Hindlimb muscle (tissue), 1 donor: ENCODE measurements around the gene IL12RB2. TPM values are rescaled to one million over a fixed set of nuclear protein-coding genes. Genes with fewer than 3 reads are reported as not detected.

Experiments used
- DNase-seq: peaks from one replicate; pipeline ENCODE4 v3.0.0-alpha.2; 2013
- polyA plus RNA-seq: library from polyadenylated mRNA; unstranded; fragments of 120-200 nt; gene quantifications from one replicate; pipeline ENCODE4 v1.2.1, GENCODE V29; 2013; ENCODE audit not compliant: insufficient read length

Gene IL12RB2
- 1.8 TPM for polyA plus RNA-seq

DNA sequence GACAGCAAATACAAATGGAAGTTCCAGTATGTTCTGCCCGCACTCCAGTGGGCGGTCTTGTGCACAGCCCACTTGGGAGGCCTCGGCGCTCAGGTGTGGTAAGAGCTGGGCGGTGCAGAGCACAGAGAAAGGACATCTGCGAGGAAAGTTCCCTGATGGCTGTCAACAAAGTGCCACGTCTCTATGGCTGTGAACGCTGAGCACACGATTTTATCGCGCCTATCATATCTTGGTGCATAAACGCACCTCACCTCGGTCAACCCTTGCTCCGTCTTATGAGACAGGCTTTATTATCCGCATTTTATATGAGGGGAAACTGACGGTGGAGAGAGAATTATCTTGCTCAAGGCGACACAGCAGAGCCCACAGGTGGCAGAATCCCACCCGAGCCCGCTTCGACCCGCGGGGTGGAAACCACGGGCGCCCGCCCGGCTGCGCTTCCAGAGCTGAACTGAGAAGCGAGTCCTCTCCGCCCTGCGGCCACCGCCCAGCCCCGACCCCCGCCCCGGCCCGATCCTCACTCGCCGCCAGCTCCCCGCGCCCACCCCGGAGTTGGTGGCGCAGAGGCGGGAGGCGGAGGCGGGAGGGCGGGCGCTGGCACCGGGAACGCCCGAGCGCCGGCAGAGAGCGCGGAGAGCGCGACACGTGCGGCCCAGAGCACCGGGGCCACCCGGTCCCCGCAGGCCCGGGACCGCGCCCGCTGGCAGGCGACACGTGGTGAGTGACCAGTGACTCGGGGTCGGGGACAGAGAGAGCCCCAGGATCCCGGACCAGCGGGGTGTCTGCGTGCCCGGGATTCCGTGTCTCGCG lies at the start of gene IL12RB2:
Gene IL12RB2 (plus strand): TSS at position 623 of the 810 bp plus-strand sequence. CDS start 12,496 bp downstream, outside the sequence.
- DNase-seq: peak; percentile 8

DNA sequence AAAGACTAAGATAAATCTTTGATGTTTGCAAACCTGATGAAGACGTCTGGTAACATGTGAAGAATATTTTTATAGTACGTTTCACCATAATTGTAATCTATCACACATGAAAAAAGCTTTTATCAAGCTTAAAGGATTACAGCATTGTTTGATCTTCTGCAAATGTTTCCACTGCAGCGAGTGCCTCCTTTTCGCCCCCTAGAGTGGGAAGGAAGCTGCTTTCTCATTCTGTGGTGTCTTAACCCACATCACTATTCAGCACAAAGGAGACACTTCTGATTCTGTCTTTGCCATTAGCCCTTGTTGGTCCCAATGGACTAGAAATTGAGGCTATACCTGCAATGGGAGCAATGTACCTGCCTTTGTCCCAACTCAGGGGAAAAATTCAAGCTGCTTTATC lies 46.0 kb upstream of the IL12RB2 start:
- DNase-seq: no peak

- no peak for DNase-seq
These were observed 44.9 kb upstream of the IL12RB2 start for GRCh38 chr1:67262735-67263134.

GRCh38 chr1:67264152-67264551 lies 43.5 kb upstream of the IL12RB2 start:
- no peak for DNase-seq

DNA sequence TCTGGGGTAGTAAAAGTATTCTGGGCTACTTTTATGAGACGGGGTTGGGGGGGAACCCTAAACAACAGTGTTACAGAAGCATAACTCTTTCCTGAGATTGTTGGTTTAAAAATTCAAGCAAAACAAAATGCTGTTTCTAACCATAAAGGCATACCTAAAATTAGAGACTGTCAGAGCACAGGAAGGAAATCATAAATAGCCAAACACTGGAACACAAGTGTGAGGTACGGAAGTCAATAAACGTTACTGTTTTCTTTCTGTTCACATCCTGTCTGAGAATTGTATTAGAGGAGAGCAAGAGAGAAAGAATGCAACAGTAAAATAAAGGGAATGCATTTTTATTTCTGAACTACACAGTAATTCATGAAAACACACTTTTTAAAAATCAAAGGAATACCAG lies 42.8 kb upstream of the IL12RB2 start:
- no peak for DNase-seq

- no peak for DNase-seq
These were observed 38.6 kb upstream of the IL12RB2 start for GRCh38 chr1:67269061-67269460.

GRCh38 chr1:67270541-67270940 lies 37.1 kb upstream of the IL12RB2 start:
- DNase-seq: no peak

DNA sequence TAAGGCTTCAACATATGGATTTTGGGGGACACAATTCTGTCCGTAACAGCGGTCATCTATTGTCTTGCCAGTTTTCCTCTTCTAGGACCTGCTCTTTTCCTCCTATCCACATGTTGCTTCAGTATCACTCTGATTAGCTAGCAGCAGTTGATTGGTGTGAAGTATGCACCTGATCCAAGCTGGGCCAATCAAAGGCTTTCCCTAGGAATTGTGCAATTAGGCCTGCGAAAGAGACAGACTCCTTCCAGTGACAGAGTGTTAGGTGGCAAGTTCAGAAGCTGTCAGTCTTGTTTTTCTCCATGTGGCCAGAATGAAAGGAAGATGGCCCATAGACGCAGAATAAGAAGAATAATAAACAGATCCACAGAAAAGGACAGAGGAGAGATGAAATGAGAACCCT lies 34.1 kb upstream of the IL12RB2 start:
- no peak for DNase-seq

DNA sequence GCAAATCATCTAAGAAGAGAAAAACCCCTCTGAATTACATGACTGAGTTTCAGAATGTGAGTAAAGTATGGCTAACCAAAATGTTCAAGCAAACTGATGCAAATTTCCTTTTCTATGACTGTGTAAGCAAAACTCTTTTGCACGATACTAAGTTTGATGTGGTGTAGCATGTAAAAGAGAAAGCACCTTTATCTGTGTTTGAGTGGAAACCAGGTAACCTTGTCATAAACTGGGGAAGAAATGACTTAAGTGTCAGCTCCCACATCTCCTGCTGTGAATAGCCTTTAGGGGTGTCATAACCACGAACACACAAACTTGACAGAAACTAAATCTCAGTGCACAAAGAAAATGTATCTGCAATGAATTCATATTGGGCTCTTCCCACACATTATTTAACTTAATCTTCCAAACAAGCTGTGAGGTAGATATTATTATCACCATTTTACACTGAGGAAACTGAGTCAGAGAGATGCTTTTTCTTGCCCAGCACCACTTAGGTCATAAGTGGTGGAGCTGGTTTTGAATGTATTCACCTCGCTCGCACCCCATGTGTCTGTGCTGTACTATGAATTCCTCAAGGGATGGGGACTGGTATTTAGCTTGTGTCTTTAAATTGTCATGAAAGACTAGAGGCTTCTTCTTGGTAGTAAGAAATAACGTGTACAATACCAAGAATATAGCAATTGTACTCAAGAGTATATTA lies 32.9 kb upstream of the IL12RB2 start:
- no peak for DNase-seq

DNA sequence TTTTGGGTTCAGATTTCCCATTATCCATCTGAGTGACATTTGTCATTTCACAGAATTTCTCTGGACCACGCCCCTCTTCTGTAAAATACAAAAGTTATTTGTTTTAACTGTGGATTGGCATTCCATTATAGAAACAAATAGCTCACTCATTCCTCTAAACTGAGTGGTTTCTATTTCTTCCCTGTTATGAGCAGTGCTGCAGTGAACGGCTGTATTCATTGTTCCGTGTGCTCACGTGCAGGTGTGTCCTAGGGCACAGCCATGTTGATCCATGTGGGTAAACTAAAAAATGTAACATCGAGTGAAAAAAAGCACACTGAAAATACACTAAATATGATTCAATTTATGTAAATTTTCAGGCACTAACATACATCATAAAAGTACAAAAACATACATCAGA lies 27.0 kb upstream of the IL12RB2 start:
- DNase-seq: no peak

DNA sequence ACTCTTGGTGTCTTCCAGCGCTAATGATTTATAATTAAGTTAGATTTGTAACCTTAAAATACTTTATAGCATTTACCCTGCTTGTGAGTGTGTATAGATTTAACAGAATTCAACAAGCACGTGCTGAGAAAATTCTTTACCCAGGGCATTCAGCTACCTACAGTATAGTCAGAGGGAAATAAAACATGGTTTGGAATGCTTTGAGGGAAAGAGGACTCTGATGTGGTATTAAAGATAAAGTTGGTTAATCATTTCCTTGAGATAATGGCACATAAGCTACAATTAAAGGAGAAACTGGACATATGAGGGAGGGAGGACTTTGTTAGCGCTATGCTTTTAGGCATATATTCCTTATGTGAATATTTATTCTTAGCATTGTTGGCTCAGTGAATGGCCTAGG lies 26.4 kb upstream of the IL12RB2 start:
- no peak for DNase-seq

GRCh38 chr1:67285780-67286488 lies 21.7 kb upstream of the IL12RB2 start:
- DNase-seq: no peak

- DNase-seq: no peak
These were observed 17.4 kb upstream of the IL12RB2 start for GRCh38 chr1:67290236-67290635.

- DNase-seq: no peak
These were observed 12.6 kb upstream of the IL12RB2 start for GRCh38 chr1:67294836-67295617.

DNA sequence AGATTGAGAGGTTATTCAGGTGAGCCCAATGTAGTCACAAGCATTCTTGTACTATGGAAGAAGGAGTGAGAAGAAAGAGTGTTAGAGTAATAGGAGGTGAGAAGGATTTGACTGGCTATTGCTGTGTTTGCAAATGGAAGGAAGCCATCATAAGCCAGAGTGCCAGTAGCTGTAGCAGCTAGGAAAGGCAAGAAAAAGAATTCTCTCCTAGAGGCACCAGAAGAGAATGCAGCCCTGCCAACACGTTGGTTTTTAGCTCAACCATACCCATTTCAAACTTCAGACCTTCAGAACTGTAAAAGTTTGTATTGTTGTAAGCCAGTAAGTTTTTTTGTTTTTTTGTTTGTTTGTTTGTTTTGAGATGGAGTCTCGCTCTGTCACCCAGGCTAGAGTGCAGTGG lies 8.9 kb upstream of the IL12RB2 start:
- DNase-seq: no peak

GRCh38 chr1:67299296-67299695 lies 8.4 kb upstream of the IL12RB2 start:
- DNase-seq: no peak

GRCh38 chr1:67300561-67300960 lies 7.1 kb upstream of the IL12RB2 start:
- no peak for DNase-seq

- no peak for DNase-seq
These were observed 3.6 kb upstream of the IL12RB2 start for GRCh38 chr1:67304023-67304422.

GRCh38 chr1:67306547-67306946 lies 1.1 kb upstream of the IL12RB2 start:
- DNase-seq: no peak

- no peak for DNase-seq
These were observed 463 bp downstream of the IL12RB2 start for GRCh38 chr1:67308136-67308535.

DNA sequence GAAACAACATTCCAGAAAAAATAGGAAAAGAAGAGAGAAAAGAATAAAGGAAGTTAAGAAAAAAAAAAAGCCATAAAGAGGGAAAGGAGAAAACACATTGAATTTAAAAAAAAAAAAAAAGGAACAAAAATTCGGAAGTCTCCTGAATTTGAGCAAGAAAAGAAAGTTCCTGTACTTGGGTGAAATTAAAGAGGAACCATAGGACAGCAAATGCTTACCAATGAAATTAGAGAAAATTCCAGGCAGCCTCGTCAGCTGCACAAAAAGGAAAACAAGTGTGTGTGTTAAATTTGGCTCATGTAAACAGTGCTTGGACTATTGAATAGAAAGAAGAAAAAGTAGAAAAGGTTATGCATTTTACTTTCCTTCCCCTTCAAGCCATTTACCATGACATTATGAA lies 4.9 kb downstream of the IL12RB2 start:
- no peak for DNase-seq

DNA sequence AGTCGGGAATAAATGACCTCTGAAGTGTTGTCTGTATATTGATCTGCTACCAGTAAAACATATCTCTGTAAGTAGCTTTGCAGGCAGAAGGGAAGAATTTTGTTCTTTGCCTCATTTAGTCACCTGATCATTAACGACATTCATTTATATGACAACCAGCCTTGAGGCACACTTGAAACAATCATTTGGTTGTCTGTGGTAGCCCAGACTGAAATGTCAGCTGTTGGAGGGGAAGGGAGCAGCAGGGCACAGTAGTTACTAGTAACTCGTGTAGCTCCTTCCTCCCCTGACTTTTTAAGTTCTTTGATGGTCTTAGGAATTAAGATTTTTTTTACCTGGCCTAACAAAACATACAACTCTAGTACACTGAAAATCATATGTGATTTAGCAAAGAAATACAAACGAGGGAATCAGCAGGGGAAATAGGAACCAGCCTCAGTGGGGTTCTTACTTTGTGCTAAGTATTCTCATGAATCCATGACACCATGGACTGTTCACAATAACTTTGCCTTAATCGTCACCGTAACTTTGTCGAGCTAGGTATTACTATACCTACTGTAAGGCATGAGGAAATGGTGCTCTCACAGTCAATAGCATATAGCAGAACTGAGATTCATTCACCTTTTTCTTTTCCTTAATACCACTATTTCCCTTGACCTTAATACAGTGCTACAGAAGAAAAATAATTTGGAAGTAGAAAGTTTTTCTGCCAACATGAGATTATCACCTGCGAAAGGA lies 6.4 kb downstream of the IL12RB2 start:
- DNase-seq: no peak
